IMR-90 (cell line): ENCODE results near the gene ADAMTS9.

Experiments used
- CTCF ChIP-seq: conservative IDR thresholded peaks from 2 replicates; pipeline ENCODE4 v1.5.1; 2012; ENCODE audit warnings: mild to moderate bottlenecking, low read depth, low read length, improper control_type of control experiment
- MAZ ChIP-seq: IDR thresholded peaks from 2 replicates; pipeline ENCODE4 v1.6.1; 2012; ENCODE audit warnings: low read depth, mild to moderate bottlenecking, low read length, improper control_type of control experiment, moderate library complexity, borderline replicate concordance
- POLR2A ChIP-seq: IDR thresholded peaks from 2 replicates; pipeline ENCODE4 v1.6.1; 2012; ENCODE audit warnings: mild to moderate bottlenecking, low read depth, low read length
- RAD21 ChIP-seq: IDR thresholded peaks from 2 replicates; pipeline ENCODE4 v1.6.1; 2012; ENCODE audit warnings: low read length, improper control_type of control experiment
- USF2 ChIP-seq: fragments of 150-350 bp; IDR thresholded peaks from 2 replicates; pipeline ENCODE4 v1.6.1; 2017; ENCODE audit warnings: mild to moderate bottlenecking, antibody characterized with exemption, low read length, low read depth

- TF ChIP-seq USF2 = no peak
- no peak for TF ChIP-seq CTCF
- TF ChIP-seq POLR2A = no peak
- TF ChIP-seq MAZ = no peak
- no peak for TF ChIP-seq RAD21
Measured at GRCh38 chr3:64576211-64576775, 111.5 kb downstream of the ADAMTS9 start.
